GM12892 (cell line): ENCODE data around the gene DPM3.
"Not testable (repeated sequence)": the region's sequence is repeated elsewhere in the genome, so short reads cannot be mapped to it uniquely, and the experiment has no call there.

ENCODE experiments used
- DNase-seq: peaks from one replicate; pipeline ENCODE4 v3.0.0; 2011; ENCODE audit not compliant: insufficient read length
- FAIRE-seq: peaks from 2 replicates; lab custom pipeline; 2011; peaks lifted over from hg19 to GRCh38; lab: Jason Lieb, UNC
- POLR2A ChIP-seq: IDR thresholded peaks from 2 replicates; pipeline ENCODE4 v1.6.1; 2011; ENCODE audit warnings: low read depth, low read length, control low read depth
- POLR2AphosphoS5 ChIP-seq: IDR thresholded peaks from 2 replicates; pipeline ENCODE4 v1.6.1; 2011; ENCODE audit warnings: low read depth, low read length, control low read depth
- TAF1 ChIP-seq: IDR thresholded peaks from 2 replicates; pipeline ENCODE4 v1.6.1; 2011; ENCODE audit warnings: low read depth, mild to moderate bottlenecking, control low read depth, low read length, borderline replicate concordance

Gene DPM3

DNA sequence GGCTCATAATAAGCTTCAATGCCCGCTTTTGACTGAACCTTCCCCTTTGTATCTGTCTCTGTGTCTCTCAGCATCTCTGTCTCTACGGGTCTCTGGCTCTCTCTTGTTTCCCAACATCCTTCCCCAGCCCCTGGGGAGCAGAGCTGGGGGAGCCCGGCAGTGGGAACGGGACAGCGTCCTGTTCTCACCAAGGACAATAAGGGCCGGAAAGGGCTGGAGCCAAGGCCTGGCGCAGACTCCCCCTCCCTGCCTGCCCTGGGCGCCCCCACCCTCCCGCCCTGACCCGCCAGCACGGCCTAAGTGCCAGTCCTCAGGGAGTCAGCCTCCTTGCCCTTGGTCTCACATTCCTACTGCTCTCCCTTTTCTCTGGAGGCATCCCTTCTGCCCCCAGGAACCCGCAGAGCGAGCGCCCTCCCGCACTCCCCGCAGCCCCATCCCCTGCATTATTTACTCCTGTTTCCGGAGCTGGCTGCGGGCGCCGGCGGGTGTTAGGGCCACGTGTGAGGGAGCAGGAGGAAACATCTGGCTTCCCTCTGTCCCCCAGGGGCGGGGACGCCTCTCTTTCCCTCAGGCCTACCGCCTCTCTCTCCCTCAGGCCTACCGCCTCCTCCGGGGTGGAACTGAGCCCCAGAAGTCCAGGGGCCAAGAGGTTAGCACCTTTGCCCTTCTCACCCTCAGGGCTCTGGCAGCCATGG is 26.3 kb upstream of the DPM3 start:
- no peak for DNase-seq
- TF ChIP-seq TAF1: no peak
- no peak for FAIRE-seq

DNA sequence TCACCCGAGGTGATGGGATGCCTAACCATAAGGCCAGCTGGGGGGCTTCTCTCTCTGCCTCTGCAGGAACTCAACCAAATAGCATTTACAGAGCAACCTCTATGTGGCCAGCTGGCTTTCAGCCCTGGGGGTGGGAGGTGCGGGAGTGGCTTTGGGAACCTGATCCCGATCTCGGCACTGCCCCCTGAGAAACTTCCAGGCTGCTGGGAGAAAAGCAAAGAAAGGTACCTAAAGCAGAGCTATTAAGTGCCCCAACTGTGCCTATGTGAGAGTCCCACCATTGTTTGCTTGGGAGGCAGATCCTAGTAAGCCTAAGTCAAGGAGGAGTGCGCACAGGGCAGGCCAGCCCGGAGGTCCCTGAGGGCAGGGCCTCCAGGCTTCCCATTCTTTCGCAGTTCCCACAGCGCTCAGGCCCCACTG is 25.7 kb upstream of the DPM3 start:
- TF ChIP-seq TAF1: no peak
- FAIRE-seq: no peak
- no peak for DNase-seq

DNA sequence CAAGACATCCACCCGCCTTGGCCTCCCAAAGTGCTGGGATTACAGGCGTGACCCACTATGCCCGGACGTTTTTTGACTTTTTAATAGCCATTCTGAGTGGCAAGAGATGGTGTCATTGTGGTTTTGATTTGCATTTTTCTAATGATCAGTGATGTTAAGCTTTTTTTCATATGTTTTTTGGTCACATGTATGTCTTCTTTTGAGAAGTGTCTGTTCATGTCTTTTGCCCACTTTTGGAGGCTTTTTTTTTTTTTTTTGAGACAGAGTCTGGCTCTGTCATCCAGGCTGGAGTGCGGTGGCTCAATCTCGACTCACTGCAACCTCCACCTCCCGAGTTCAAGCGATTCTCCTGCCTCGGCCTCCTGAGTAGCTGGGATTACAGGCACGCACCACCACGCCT is 24.3 kb upstream of the DPM3 start:
- not testable (repeated sequence) for DNase-seq, FAIRE-seq

DNA sequence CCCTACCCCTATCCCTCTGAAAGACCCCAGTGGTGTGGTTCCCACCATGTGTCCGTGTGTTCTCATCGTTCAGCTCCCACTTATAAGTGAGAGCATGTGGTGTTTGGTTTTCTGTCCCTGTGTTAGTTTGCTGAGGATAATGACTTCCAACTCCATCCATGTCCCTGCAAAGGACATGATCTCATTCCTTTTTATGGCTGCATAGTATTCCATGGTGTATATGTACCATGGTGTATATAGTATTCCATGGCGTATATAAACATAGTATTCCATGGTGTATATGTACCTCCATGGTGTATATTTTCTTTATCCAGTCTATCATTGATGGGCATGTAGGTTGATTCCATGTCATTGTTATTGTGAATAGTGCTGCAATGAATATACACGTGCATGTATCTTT is 23.5 kb upstream of the DPM3 start:
- not testable (repeated sequence) for DNase-seq, FAIRE-seq

DNA sequence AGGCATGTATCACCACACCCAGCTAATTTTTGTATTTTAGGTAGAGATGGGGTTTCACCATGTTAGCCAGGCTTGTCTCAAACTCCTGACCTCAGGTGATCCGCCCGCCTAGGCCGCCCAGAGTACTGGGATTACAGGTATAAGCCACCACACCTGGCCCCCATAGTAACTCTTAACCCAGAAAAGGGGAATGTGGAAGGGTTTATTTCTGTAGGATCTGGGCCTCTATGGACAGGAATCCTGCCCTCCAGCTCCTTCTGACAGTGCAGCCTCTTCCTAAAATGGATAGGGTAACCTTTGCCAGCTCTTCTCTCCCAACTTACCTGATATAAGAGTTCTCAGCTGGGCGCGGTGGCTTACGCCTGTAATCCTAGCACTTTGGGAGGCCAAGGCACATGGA is 22.3 kb upstream of the DPM3 start:
- FAIRE-seq, DNase-seq: not testable (repeated sequence)

DNA sequence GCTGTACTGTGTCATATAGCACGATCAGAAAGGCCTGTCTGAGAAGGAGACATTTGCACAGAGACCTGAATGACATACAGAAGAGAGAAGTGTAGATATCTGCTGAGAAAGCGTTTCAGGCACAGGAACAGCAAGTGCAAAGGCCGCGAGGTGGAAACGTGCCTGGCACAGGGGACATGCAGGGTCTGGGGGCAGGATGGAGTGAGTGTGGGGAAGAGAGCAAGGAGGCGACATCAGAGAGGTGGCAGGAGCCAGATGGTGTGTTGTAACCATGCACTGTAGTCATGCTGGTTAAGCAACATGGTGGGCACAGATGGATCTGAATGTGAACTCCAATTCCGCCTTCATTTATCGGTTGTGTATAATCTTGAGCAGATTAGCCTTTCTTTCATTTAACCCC is 19.8 kb upstream of the DPM3 start:
- no peak for FAIRE-seq
- TF ChIP-seq POLR2AphosphoS5 (no peak), POLR2A (no peak), TAF1 (no peak)

DNA sequence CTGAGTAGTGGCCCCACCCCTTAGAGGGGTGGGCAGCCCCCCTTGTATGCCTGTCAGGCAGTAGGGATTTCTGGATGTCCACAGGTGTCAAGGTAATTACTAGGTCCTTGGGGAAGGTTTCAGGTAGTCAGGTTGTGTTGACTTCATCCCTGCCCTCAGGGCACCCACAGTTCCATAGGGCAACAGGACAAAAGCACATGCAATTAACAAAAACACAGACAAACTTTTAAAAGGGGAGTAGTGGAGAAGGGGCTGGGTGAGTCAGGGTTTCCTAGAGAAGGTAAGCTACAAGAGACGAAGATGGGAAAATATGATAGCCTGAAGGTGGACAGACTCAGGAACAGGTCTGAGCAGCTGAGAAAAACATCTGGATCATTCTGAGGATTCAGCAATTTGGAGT is 18.7 kb upstream of the DPM3 start:
- DNase-seq: no peak
- FAIRE-seq: no peak
- no peak for TF ChIP-seq POLR2A
- TF ChIP-seq TAF1: no peak
- no peak for TF ChIP-seq POLR2AphosphoS5

More for the DNA sequence above, 19.8 kb upstream of the DPM3 start:
- no peak for DNase-seq

DNA sequence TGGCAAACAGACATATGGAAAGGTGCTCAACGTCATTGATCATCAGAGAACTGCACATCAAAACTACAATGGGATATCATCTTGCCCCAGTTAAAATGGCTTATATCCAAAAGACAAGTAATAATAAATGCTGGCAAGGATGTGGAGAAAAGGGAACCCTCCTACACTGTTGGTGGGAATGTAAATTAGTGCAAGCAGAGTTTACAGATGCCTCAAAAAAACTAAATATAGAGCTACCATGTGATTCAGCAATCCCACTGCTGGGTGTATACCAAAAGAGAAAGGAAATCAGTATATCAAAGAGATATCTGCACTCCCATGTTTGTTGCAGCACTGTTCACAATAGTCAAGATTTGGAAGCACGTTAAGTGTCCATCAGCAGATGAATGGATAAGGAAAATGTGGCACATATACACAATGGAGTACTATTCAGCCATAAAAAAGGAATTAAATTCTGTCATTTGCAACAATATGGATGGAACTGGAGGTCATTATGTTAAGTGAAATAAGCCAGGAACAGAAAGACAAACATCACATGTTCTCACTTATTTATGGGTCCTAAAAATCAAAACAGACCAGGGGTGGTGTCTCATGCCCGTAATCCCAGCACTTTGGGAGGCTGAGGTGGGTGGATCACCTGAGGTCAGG is 15.8 kb upstream of the DPM3 start:
- DNase-seq, FAIRE-seq: not testable (repeated sequence)

DNA sequence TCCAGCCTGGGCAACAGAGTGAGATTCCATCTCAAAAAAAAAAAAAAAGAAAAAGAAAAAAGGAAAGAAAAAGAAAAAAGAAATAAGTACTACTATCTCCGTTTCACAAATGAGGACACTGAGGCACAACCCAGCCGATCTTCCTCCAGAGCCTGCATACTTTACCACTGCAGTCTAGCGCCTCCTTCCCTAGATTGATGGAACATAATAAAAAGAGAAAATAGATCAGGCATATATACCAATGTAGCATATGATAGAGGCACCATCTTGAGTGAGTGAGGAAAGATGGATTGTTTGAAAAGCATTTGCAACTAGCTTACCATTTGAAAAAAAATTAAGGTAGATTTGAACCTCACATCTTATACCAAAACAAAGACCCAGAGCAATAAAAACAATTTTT is 5.2 kb upstream of the DPM3 start:
- DNase-seq (no peak), FAIRE-seq (no peak)
- no peak for TF ChIP-seq POLR2A
- TF ChIP-seq POLR2AphosphoS5: no peak
- no peak for TF ChIP-seq TAF1

DNA sequence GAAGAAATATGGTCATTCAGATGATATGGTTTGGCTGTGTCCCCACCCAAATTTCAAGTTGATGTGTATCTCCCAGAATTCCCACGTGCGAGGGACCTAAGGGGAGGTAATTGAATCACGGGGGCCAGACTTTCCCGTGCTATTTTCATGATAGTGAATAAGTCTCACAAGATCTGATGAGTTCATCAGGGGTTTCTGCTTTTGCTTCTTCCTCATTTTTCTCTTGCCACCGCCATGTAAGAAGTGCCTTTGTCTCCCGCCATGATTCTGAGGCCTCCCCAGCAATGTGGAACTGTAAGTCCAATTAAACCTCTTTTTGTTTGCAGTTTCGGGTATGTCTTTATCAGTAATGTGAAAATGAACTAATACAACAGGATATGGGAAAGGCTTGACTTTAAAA is 1.4 kb upstream of the DPM3 start:
- no peak for TF ChIP-seq TAF1
- no peak for DNase-seq
- FAIRE-seq: no peak

DNA sequence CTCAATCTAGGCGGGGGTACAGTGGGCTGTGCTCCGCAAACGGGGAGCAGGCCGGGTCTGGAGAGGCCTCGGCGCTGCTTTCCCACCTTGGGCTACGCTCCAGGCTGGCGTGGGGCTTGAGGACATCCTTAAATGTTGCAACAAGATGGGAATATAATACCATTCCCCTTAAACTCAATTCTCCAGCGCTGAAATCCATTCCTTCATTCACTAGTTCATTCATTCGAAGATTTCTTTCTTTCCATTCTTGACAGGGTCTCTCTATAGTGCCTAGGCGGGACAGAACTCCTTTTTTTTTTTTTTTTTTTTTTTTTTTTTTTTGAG is 261 bp upstream of the DPM3 start:
- DNase-seq (no peak), FAIRE-seq (no peak)
- TF ChIP-seq TAF1 (no peak), POLR2AphosphoS5 (no peak), POLR2A (no peak)

DNA sequence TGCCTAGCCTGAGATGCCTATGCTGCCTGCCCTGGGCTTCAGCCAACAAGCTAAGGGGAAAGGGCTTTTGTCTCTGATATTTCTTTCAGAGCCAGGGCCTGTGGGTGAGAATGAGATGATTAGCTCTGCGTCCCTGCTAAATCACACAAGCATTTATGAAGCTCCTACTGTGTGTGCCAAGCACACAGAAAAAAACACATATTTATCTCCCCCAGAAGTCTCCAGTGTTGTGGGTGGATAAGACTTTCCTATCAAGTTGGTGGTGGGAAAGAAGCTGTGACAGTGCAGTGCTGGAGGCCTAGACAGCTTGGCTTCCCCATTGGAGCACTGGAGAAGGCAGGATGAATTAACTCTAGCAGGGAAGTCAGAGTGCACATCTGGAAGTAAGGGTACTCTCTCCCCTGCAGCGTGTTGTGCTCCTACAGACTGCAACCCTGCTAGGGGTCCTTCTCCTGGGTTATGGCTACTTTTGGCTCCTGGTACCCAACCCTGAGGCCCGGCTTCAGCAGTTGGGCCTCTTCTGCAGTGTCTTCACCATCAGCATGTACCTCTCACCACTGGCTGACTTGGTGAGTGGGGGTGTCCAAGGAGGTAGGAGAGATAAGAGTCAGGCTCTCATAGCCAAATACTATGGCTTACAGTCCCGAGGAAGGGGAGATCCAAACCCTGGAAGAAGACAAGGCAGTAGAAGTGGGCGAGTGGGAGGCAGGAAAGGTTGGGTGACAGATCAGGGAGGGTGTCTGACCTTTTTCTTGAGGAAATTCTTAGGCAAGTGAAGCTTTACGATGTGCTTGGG is 3.0 kb downstream of the DPM3 start:
- no peak for FAIRE-seq
- TF ChIP-seq POLR2A (no peak), POLR2AphosphoS5 (no peak), TAF1 (no peak)
- no peak for DNase-seq

DNA sequence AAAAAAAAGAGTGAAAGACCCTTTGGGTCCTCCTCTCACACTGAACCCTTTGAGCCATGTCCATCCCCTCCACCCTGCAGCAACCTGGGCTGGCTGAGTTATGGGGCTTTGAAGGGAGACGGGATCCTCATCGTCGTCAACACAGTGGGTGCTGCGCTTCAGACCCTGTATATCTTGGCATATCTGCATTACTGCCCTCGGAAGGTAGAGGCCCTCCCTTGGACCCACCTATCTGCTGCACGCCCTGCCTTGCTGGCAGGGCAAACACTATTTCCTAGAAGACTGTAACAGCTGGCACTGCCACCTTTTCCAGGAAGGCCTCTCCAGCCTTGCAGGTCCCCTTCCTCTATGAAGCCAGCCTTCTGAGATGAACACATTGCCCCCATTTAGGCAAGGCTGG is 3.6 kb downstream of the DPM3 start:
- no peak for DNase-seq
- no peak for FAIRE-seq
- TF ChIP-seq TAF1 (no peak), POLR2A (no peak), POLR2AphosphoS5 (no peak)
